H54 (cell line): ENCODE measurements around the gene RAI2.

Experiments used
- DNase-seq: peaks from one replicate; pipeline ENCODE4 v3.0.0; 2011; ENCODE audit warnings: low spot score, mixed read lengths; ENCODE audit not compliant: insufficient read length
- FAIRE-seq: peaks from 3 replicates; lab custom pipeline; 2011; peaks lifted over from hg19 to GRCh38; lab: Jason Lieb, UNC
- POLR2A ChIP-seq: IDR thresholded peaks from 2 replicates; pipeline ENCODE4 v1.6.1; 2011; ENCODE audit warnings: low read depth, mild to moderate bottlenecking, low read length

The RAI2 gene

DNA sequence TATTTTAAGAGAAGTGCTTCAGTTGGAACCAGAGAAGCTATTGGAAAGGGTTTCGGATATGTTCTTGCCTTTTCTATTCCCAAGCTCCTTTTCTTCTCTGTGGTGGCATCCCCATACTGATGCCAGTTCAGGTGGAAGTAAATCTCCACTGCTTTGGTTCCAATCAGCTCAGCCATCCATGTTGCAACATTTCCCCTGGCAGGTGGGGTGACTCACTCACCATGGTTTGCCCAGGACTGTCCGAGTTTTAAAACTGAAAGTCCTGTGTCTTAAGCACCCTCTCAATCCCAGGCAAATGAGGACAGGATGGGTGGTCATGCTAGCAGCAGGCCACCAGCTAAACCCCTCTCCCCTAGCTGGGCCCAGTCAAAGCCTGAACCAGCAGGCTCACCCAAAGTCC is 15.1 kb downstream of the RAI2 start:
- no peak for DNase-seq
- no peak for FAIRE-seq
- TF ChIP-seq POLR2A, result no peak

DNA sequence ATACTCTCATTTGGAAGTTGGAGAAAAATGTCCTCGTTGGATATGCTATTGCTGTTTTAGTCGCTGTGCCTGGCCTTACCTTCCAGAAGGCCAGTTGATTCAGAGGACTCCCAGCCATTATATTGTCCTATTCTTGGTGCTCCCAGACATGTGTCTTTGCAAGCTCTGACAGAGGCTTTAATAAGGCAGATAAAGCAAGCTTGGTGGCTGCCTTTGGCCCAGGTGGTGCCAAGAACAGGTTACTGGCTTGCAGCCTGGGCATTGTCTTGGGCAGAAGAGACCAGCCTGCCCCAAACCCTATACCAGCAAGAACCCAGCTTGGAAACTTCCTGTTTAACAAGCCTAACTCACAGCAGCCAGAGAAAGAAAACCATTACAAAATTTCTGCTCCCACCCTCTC is 16.9 kb downstream of the RAI2 start:
- DNase-seq (no peak), FAIRE-seq (no peak)
- no peak for TF ChIP-seq POLR2A

DNA sequence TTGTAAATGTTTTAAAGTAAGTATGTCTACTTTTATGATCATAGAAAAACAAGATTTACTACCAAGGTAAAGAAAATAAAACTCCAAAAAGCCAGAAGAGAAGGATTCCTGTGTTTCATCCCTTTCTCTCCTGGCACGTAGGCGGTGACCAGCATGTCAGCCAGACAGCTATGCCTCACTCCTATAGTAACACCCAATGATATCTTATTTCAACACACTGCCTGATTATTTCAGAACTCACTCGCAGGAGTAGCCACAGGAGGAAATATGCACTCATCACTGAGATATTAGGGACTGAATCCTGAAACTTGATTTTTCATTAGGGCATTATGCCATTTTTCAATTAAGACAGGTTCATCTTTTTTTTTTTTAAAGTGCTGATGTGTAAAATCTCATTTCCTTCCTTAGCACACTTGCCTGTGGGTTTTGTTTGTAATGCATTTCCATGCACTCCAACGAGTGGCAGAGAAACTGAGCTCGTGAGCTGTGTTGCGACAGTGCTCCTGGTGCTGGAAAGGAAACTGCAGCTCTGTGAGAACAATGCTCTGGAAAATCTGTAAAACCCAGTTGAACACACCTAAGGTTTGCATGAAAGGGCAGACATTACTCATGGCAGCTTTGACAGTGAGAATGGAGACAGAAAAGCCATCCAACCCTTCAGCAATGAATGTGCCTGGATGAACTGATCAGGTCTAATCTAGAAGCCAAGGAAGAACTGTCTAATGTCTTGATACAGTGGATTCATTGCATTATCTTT is 18.2 kb downstream of the RAI2 start:
- DNase-seq (no peak), FAIRE-seq (no peak)
- TF ChIP-seq POLR2A, result no peak

DNA sequence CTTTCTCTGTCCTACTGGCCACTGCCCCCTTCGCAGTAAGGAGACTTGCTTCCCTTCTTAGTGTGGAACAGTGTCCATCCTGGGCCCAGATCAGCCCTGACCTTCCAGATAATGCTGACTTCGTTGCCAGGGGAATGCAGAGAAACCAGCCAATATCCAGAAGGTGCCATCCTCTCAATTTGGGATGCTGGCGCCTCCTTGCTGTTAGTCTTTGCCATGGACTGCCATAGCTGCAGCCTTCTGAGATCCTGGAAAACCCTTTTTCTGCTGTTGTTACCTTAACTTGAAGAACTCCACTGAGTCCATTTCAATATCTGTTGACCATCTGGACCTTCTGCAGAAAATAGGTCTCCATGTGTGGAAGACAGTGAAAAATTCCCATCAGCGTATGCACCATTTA is 21.8 kb downstream of the RAI2 start:
- TF ChIP-seq POLR2A, result no peak
- DNase-seq (no peak), FAIRE-seq (no peak)

DNA sequence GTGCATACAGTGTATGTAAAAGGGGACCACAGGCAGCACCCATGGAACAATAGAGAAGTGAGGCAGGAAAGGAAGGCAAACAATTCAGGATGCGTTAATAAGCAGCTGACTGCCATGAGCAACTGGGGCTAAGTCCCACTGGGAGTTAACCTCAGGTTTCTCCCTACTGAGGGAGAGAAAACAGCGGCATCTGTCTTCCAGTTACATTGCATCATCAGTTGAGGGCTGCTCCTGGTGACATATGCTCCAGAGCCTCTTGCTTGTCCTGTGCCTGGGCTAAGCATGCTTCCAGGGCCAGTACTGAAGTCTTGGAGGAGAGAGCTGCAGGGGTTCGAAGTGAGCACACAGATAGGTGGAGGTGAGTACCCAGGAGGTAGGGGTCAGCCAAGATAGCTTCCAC is 24.3 kb downstream of the RAI2 start:
- no peak for DNase-seq
- TF ChIP-seq POLR2A, result no peak
- FAIRE-seq, result no peak

- FAIRE-seq (no peak), DNase-seq (no peak)
- no peak for TF ChIP-seq POLR2A
Observed at GRCh38 chrX:17833954-17834353, 27.1 kb downstream of the RAI2 start.

DNA sequence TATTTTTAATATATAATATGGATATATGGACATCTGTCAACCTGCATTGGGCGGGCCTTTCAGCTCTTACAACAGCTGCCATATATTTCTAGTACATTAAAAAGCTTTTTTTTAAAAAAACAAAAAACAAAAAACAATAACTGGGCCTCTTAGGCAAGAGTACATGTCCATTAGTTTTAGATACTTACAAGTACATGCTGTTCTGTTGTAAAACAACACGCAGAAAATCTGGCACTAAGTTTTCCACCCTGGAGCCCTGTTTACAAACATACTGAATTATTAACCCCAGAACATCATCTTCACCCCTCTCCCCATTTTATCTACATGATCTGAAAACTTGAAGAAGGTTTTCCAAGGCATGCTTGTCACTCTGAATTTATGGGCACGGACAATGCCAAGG is 29.8 kb downstream of the RAI2 start:
- TF ChIP-seq POLR2A, result no peak
- FAIRE-seq (no peak), DNase-seq (no peak)

DNA sequence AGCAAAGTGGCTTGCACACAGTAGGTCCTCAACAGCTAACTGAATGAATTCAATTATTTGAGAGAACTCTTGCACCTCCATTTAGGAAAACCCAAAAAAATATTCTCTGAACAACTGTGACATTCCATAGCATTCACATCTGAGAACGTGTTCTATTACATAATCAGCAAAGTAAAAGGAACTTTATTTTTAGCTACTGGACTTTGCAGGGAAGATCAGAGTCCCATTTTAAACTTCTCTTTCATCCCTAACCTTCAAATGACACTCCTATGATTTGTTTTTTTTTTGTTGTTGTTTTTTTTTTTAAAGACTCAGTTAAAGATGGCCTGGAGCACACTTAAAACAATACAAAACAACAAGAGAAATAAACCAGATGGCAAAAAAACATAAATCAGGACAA is 30.9 kb downstream of the RAI2 start:
- TF ChIP-seq POLR2A, result no peak
- no peak for DNase-seq
- no peak for FAIRE-seq

GRCh38 chrX:17829566-17829965 is 31.5 kb downstream of the RAI2 start:
- DNase-seq, result no peak
- no peak for TF ChIP-seq POLR2A
- FAIRE-seq, result no peak

GRCh38 chrX:17828171-17828570 is 32.9 kb downstream of the RAI2 start:
- TF ChIP-seq POLR2A, result no peak
- no peak for DNase-seq
- FAIRE-seq, result no peak

DNA sequence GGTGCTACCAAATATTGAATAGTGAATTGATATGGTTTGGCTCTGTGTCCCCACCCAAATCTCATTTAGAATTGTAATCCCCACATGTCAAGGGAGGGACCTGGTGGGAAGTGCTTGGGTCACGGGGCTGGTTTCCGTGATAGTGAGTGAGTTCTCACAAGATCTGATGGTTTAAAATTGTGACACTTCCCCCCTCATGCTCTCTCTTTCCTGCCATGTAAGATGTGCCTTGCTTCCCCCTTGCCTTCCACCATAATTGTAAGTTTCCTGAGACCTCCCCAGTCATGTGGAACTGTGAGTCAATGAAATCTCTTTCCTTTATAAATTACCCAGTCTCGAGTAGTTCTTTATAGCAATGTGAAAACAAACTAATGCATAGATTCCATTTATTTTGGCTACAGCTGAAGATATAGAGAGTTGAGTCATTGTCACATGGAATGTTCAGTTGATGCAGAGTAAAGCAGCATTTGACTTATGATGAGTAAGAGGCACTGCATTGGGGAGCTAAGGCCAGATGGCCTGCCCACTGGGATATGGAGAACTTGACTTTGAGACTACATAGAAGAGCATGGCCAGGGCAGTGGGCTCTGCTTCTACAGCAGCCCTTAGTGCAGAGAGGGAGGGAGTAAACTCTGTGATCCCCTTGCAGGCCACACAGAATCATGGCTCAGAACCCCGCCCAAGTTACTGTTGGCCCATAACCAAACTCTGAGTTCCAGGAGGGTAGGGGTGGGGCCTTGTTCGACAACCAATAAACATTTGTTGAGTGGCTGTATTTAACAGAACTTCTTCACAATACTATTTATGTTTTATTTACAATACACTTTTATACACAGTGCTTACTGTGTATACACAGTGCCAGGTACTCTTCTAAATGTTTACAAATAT is 34.2 kb downstream of the RAI2 start:
- FAIRE-seq (no peak), DNase-seq (no peak)
- no peak for TF ChIP-seq POLR2A

DNA sequence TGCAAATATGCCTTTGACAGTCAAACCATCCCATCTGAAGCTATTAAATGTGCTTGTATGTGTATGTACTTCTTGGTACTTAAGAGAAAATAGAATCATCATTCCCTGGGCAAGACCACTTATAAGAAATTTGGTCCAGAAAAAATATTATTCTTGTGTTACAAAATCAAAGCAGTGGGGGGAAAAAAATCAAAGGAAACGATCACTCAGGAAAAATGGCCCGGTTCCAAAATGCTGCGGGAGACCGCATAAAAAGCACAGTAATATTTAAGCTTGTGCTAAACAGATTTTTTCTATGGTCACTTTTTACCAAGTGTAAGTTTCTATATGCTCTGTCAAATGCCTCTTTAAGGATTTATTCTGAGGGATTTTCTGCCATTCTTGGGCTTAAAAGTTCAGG is 36.1 kb downstream of the RAI2 start:
- FAIRE-seq (no peak), DNase-seq (no peak)
- TF ChIP-seq POLR2A, result no peak

- TF ChIP-seq POLR2A, result no peak
- no peak for DNase-seq
- no peak for FAIRE-seq
Observed at GRCh38 chrX:17822351-17822750, 38.7 kb downstream of the RAI2 start.

GRCh38 chrX:17820100-17820499 is 41.0 kb downstream of the RAI2 start:
- no peak for DNase-seq
- TF ChIP-seq POLR2A, result no peak
- FAIRE-seq, result no peak
